NCI-H1105 treated with DMSO at 0.1 percent for 48 hours (cell line): Measurements from ENCODE around the gene GLYATL1.
"Not testable (repeated sequence)": the region's sequence is repeated elsewhere in the genome, so short reads cannot be mapped to it uniquely, and the experiment has no call there.

Source experiments
- DNase-seq: peaks from one replicate; lab custom pipeline; 2025; lab: John Stamatoyannopoulos, UW

GLYATL1 gene

GRCh38 chr11:58998480-58999290 lies 59.4 kb downstream of the GLYATL1 start:
- no peak for DNase-seq

GRCh38 chr11:58999291-58999680 lies 60.0 kb downstream of the GLYATL1 start:
- no peak for DNase-seq

- no peak for DNase-seq
Measured at GRCh38 chr11:59000003-59000402, 60.7 kb downstream of the GLYATL1 start.

GRCh38 chr11:59002006-59002405 lies 62.7 kb downstream of the GLYATL1 start:
- not testable (repeated sequence) for DNase-seq
